Measurements from ENCODE around the gene AMACR.
"Not testable (repeated sequence)": the region's sequence is repeated elsewhere in the genome, so short reads cannot be mapped to it uniquely, and the experiment has no call there.

AMACR gene

GRCh38 chr5:34038390-34038789, 30.5 kb upstream of the AMACR start:
- TF ChIP-seq CTCF (IDR thresholded peaks at IDR 0.05; ENCODE audit: borderline replicate concordance, control extremely low read depth, extremely low read depth, insufficient read depth, missing control alignments): no peak
- DNase-seq (ENCODE audit: low spot score): no peak
- in situ Hi-C loops (cut with MboI; ENCODE audit: low sequenced_read_pairs, unreplicated experiment): no loop called here

DNA sequence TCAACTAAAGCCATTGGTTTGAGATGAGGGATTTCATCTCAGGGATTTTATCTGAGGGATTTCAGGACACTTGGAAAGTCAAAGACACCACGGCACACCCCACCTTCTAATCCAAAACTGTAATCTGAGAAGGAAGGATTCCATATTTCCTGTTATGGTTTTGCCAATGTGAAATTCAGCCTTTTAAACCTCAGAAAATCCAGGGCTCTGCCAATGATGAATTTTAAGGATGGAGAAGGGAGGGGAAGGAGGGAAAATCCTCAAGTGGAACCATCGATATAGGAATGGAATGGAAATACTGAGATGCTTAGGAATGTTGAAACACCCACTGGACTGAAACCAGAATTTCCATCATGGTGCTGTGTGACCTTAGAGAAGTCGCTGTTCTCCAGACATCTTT, 29.9 kb upstream of the AMACR start:
- in situ Hi-C loops (cut with MboI; ENCODE audit: low sequenced_read_pairs, unreplicated experiment): no loop called here
- no peak for DNase-seq (ENCODE audit: low spot score)
- no peak for TF ChIP-seq CTCF (IDR thresholded peaks at IDR 0.05; ENCODE audit: borderline replicate concordance, control extremely low read depth, extremely low read depth, insufficient read depth, missing control alignments)

DNA sequence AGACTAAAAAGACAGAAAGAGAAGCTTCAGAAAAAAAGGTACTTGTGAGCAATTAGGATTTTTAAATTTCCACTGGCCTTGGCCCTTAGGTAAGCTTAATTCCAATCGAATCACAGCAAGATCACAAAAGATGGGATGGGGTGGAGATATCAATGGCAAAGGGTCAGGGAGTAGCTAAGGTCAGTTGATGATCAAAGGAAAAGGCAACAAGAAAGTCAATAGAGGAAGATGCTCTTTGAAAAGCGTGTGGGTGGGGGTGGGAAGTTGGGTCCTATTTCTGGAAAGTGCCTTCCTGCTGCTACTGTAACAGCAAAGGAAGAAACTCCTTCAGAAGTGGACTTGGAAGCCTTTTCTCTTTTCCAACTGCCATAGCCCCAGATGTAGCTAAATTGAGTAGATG, 27.9 kb upstream of the AMACR start:
- DNase-seq (ENCODE audit: low spot score): no peak
- in situ Hi-C loops (cut with MboI; ENCODE audit: low sequenced_read_pairs, unreplicated experiment): no loop called here
- no peak for TF ChIP-seq CTCF (IDR thresholded peaks at IDR 0.05; ENCODE audit: borderline replicate concordance, control extremely low read depth, extremely low read depth, insufficient read depth, missing control alignments)

GRCh38 chr5:34034534-34035327, 26.9 kb upstream of the AMACR start:
- no peak for TF ChIP-seq CTCF (IDR thresholded peaks at IDR 0.05; ENCODE audit: borderline replicate concordance, control extremely low read depth, extremely low read depth, insufficient read depth, missing control alignments)
- in situ Hi-C loops (cut with MboI; ENCODE audit: low sequenced_read_pairs, unreplicated experiment): no loop called here
- no peak for DNase-seq (ENCODE audit: low spot score)

DNA sequence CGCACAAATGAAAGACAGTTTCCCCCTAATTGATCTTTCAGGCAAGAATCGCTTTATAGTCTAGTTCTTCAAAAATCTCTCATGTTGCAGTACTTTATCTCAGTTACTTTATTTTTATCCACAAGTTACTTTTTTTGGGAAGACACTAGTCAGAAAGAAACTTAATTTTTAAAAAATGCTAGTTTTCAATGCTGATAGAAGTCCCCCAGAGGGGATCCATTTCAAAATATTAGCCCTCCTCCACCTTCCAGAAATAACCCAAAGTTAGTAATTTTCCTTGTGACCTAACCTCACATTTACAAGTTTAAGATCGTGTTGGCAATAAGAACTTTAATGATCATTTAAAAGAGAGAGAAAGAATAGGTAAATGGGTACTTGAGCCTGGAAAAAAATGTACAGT, 24.1 kb upstream of the AMACR start:
- DNase-seq (ENCODE audit: low spot score): no peak
- in situ Hi-C loops (cut with MboI; ENCODE audit: low sequenced_read_pairs, unreplicated experiment): no loop called here
- no peak for TF ChIP-seq CTCF (IDR thresholded peaks at IDR 0.05; ENCODE audit: borderline replicate concordance, control extremely low read depth, extremely low read depth, insufficient read depth, missing control alignments)

GRCh38 chr5:34031117-34031516, 23.3 kb upstream of the AMACR start:
- DNase-seq (ENCODE audit: low spot score): no peak
- in situ Hi-C loops (cut with MboI; ENCODE audit: low sequenced_read_pairs, unreplicated experiment): no loop called here
- no peak for TF ChIP-seq CTCF (IDR thresholded peaks at IDR 0.05; ENCODE audit: borderline replicate concordance, control extremely low read depth, extremely low read depth, insufficient read depth, missing control alignments)

DNA sequence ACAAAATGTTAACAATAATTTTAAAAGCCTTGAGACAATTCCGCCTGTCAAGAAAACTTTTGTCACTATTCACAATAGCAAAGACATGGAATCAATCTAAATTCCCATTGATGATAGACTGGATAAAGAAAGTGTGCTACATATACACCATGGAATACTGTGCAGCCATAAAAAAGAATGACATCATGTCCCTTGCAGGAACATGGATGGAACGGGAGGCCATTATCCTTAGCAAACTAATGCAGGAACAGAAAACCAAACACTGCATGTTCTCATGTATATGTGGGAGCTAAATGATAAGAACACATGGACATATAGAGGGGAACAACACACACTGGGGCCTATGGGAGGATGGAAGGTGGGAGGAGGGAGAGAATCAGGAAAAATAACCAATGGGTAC, 22.7 kb upstream of the AMACR start:
- in situ Hi-C loops (cut with MboI; ENCODE audit: low sequenced_read_pairs, unreplicated experiment); DNase-seq (ENCODE audit: low spot score): not testable (repeated sequence)
